HepG2 (cell line): ENCODE results near the gene MRM2. TPM values are rescaled to one million over a fixed set of nuclear protein-coding genes. Genes with fewer than 3 reads are reported as not detected.

Experiments
- AGO2 ChIP-seq: fragments of 200-400 bp; formaldehyde crosslinking; optimal IDR thresholded peaks from 2 replicates; pipeline ENCODE3; 2017; ENCODE audit warnings: mild to moderate bottlenecking, low read depth, low read length, moderate library complexity
- MLLT10 ChIP-seq: sonication (generic); formaldehyde crosslinking; IDR thresholded peaks from 2 replicates; pipeline ENCODE4 v1.4.0; 2020; ENCODE audit warnings: missing genetic modification reagents
- PCBP1 ChIP-seq: fragments of 200-400 bp; formaldehyde crosslinking; IDR thresholded peaks from 2 replicates; pipeline ENCODE4 v1.6.1; 2017; ENCODE audit warnings: mild to moderate bottlenecking, low read depth, low read length, borderline replicate concordance
- ZNF280B ChIP-seq: sonication (generic); formaldehyde crosslinking; IDR thresholded peaks from 2 replicates; pipeline ENCODE4 v1.5.0; 2020; ENCODE audit warnings: missing genetic modification reagents, mild to moderate bottlenecking, borderline replicate concordance
- ZNF292 ChIP-seq: sonication (generic); formaldehyde crosslinking; IDR thresholded peaks from 2 replicates; pipeline ENCODE4 v1.8.1; 2022; ENCODE audit warnings: mild to moderate bottlenecking, low read depth, missing genetic modification reagents, borderline replicate concordance
- ZNF615 ChIP-seq: sonication (generic); formaldehyde crosslinking; IDR thresholded peaks from 2 replicates; pipeline ENCODE4 v1.5.0; 2020; ENCODE audit warnings: mild to moderate bottlenecking, missing genetic modification reagents, borderline replicate concordance
- polyA plus RNA-seq, 8 experiments: library from polyadenylated mRNA; depleted of rRNA in 3 of 8; stranded (reverse) in 7 of 8; unstranded in 1 of 8; fragments of >200 nt; fragmentation: Illumina TruSeq in 4 of 8; extraction: Trizol in 4 of 8; gene quantifications; 2 replicates each; pipeline versions ENCODE4 v1.2.1 to v1.2.3, GENCODE V29; 2011 to 2016; ENCODE audit warnings: low read depth in 4 of 8, missing spikeins in 1 of 8, mixed read lengths in 1 of 8; ENCODE audit not compliant: insufficient read depth in 1 of 8
- total RNA-seq, 5 experiments: library from RNA; depleted of rRNA; stranded (reverse); fragments of >200 nt; fragmentation: Illumina TruSeq; extraction: Trizol; gene quantifications; 2 replicates each; pipeline ENCODE4 v1.2.3, GENCODE V29; 2016; ENCODE audit warnings: low read depth in 1 of 5
- TF ChIP-seq, protein P1 (sequence below): sonication (generic); formaldehyde crosslinking; IDR thresholded peaks from 2 replicates; pipeline ENCODE4 v1.4.0; 2020; ENCODE audit warnings: missing genetic modification reagents, borderline replicate concordance

Gene MRM2
- total and polyA plus RNA-seq, 2 of the 13 experiments (the other 11 are each of a cell fraction or from before 2014, with no cell fraction given): 13.2 to 34.2 TPM

GRCh38 chr7:2251841-2252771 lies 10.1 kb upstream of the MRM2 start (continued):
- TF ChIP-seq, protein P1, sequence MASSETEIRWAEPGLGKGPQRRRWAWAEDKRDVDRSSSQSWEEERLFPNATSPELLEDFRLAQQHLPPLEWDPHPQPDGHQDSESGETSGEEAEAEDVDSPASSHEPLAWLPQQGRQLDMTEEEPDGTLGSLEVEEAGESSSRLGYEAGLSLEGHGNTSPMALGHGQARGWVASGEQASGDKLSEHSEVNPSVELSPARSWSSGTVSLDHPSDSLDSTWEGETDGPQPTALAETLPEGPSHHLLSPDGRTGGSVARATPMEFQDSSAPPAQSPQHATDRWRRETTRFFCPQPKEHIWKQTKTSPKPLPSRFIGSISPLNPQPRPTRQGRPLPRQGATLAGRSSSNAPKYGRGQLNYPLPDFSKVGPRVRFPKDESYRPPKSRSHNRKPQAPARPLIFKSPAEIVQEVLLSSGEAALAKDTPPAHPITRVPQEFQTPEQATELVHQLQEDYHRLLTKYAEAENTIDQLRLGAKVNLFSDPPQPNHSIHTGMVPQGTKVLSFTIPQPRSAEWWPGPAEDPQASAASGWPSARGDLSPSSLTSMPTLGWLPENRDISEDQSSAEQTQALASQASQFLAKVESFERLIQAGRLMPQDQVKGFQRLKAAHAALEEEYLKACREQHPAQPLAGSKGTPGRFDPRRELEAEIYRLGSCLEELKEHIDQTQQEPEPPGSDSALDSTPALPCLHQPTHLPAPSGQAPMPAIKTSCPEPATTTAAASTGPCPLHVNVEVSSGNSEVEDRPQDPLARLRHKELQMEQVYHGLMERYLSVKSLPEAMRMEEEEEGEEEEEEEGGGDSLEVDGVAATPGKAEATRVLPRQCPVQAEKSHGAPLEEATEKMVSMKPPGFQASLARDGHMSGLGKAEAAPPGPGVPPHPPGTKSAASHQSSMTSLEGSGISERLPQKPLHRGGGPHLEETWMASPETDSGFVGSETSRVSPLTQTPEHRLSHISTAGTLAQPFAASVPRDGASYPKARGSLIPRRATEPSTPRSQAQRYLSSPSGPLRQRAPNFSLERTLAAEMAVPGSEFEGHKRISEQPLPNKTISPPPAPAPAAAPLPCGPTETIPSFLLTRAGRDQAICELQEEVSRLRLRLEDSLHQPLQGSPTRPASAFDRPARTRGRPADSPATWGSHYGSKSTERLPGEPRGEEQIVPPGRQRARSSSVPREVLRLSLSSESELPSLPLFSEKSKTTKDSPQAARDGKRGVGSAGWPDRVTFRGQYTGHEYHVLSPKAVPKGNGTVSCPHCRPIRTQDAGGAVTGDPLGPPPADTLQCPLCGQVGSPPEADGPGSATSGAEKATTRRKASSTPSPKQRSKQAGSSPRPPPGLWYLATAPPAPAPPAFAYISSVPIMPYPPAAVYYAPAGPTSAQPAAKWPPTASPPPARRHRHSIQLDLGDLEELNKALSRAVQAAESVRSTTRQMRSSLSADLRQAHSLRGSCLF: no peak
- TF ChIP-seq ZNF615 (no peak), MLLT10 (no peak), AGO2 (peak; percentile 51), ZNF280B (CRISPR knock-in tag) (no peak), ZNF292 (CRISPR knock-in tag) (no peak), PCBP1 (peak; percentile 66; the same call in 1 of the 2 replicates)
